ENCODE measurements around the gene RPLP2. TPM values are rescaled to one million over a fixed set of nuclear protein-coding genes. Genes with fewer than 3 reads are reported as not detected.

The RPLP2 gene
- total RNA-seq, 1 experiment from 2014 or later, result 2,582 TPM

DNA sequence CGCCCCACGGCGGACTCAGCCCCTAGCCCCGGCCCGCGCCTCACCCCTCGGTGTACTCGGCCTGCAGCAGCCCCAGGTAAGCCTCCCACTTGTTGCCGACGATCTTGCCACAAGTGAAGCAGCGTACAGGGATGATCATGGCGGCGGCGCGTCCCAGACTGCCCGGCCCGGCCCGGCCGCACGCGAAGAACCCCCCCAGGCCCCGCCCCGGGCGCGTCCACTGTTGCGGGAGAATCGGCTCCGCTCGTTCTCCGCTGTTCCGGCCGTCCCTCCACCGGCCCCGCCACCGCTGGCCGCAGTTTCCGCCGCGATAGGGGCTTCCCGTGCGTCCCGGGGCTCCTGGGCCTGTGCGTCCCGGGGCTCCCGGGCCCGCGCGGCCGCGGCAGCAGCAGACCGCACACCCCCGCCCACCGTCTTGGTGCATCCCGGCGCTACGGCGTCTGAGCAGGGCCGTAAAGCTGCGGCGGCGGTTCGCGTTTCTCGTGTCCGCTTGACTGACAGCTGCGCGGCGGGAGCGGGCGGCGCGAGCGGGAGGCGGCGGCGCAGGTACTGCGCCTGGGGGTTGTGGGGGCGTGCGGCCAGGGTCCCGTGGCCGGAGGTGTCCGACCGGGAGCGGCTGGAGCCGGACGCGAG is 32.7 kb downstream of the RPLP2 start, which contains the start of the genes POLR2L and TSPAN4 (continued):
- TF ChIP-seq, protein P1, sequence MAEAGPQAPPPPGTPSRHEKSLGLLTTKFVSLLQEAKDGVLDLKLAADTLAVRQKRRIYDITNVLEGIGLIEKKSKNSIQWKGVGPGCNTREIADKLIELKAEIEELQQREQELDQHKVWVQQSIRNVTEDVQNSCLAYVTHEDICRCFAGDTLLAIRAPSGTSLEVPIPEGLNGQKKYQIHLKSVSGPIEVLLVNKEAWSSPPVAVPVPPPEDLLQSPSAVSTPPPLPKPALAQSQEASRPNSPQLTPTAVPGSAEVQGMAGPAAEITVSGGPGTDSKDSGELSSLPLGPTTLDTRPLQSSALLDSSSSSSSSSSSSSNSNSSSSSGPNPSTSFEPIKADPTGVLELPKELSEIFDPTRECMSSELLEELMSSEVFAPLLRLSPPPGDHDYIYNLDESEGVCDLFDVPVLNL (CRISPR knock-in tag; IDR thresholded peaks at IDR 0.05; ENCODE audit: borderline replicate concordance, low read depth), result 0 out of 2 replicates have a peak, but pooled peaks have one; percentile 39
- no peak for TF ChIP-seq NFYB (CRISPR knock-in tag; conservative IDR thresholded peaks at IDR 0.05; ENCODE audit: low read depth)
- TF ChIP-seq, protein P2, sequence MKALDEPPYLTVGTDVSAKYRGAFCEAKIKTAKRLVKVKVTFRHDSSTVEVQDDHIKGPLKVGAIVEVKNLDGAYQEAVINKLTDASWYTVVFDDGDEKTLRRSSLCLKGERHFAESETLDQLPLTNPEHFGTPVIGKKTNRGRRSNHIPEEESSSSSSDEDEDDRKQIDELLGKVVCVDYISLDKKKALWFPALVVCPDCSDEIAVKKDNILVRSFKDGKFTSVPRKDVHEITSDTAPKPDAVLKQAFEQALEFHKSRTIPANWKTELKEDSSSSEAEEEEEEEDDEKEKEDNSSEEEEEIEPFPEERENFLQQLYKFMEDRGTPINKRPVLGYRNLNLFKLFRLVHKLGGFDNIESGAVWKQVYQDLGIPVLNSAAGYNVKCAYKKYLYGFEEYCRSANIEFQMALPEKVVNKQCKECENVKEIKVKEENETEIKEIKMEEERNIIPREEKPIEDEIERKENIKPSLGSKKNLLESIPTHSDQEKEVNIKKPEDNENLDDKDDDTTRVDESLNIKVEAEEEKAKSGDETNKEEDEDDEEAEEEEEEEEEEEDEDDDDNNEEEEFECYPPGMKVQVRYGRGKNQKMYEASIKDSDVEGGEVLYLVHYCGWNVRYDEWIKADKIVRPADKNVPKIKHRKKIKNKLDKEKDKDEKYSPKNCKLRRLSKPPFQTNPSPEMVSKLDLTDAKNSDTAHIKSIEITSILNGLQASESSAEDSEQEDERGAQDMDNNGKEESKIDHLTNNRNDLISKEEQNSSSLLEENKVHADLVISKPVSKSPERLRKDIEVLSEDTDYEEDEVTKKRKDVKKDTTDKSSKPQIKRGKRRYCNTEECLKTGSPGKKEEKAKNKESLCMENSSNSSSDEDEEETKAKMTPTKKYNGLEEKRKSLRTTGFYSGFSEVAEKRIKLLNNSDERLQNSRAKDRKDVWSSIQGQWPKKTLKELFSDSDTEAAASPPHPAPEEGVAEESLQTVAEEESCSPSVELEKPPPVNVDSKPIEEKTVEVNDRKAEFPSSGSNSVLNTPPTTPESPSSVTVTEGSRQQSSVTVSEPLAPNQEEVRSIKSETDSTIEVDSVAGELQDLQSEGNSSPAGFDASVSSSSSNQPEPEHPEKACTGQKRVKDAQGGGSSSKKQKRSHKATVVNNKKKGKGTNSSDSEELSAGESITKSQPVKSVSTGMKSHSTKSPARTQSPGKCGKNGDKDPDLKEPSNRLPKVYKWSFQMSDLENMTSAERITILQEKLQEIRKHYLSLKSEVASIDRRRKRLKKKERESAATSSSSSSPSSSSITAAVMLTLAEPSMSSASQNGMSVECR (CRISPR knock-in tag; IDR thresholded peaks at IDR 0.05; ENCODE audit: borderline replicate concordance), result peak; percentile 45; the same call in 1 of the 2 replicates
- TF ChIP-seq, protein P3, sequence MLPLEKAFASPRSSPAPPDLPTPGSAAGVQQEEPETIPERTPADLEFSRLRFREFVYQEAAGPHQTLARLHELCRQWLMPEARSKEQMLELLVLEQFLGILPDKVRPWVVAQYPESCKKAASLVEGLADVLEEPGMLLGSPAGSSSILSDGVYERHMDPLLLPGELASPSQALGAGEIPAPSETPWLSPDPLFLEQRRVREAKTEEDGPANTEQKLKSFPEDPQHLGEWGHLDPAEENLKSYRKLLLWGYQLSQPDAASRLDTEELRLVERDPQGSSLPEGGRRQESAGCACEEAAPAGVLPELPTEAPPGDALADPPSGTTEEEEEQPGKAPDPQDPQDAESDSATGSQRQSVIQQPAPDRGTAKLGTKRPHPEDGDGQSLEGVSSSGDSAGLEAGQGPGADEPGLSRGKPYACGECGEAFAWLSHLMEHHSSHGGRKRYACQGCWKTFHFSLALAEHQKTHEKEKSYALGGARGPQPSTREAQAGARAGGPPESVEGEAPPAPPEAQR (CRISPR knock-in tag; IDR thresholded peaks at IDR 0.05), result no peak
- TF ChIP-seq, protein P4, sequence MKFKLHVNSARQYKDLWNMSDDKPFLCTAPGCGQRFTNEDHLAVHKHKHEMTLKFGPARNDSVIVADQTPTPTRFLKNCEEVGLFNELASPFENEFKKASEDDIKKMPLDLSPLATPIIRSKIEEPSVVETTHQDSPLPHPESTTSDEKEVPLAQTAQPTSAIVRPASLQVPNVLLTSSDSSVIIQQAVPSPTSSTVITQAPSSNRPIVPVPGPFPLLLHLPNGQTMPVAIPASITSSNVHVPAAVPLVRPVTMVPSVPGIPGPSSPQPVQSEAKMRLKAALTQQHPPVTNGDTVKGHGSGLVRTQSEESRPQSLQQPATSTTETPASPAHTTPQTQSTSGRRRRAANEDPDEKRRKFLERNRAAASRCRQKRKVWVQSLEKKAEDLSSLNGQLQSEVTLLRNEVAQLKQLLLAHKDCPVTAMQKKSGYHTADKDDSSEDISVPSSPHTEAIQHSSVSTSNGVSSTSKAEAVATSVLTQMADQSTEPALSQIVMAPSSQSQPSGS (CRISPR knock-in tag; IDR thresholded peaks at IDR 0.05; ENCODE audit: borderline replicate concordance, low read depth), result no peak

GRCh38 chr11:843086-843734 is 33.4 kb downstream of the RPLP2 start:
- DNase-seq (ENCODE audit: low spot score) (no peak), ATAC-seq (no peak)
- Mint-ChIP-seq H3K4me3 (peak overlapping the region; percentile 75), H3K27me3 (ENCODE audit: low read depth) (no peaks in the 10 kb centered on the region), H3K9me3 (no peaks in the 10 kb centered on the region), H3K4me1 (peaks cover 23% of the 10 kb centered on the region), H3K36me3 (peaks cover 13% of the 10 kb centered on the region), H3K27ac (no peak overlapping the region)
- POLR2A ChIA-PET, result interaction anchor here (0.7 to 2.9 kb wide), 12 partner anchors 9 to 101 kb away, joined by 3 to 35 read pairs (median 6); partner anchors contain the start of genes CD151, CRACR2B and PNPLA2
- CTCF ChIA-PET, result interaction anchor here (0.6 to 5.9 kb wide), 7 partner anchors 9 to 116 kb away, joined by 3 to 82 read pairs (median 7); partner anchors contain the start of genes CD151 and CRACR2B
- no peak for TF ChIP-seq EMX1 (CRISPR knock-in tag; IDR thresholded peaks at IDR 0.05)
- 0 out of 2 replicates have a peak, but pooled peaks have one; percentile 3 for TF ChIP-seq CTCF (IDR thresholded peaks at IDR 0.05)
